Limb (tissue), 2 donors: ENCODE measurements around the gene HBB.

Source experiments
- DNase-seq, 2 donors: peaks; one replicate each; pipeline ENCODE4 v3.0.0-alpha.2; 2016; ENCODE audit errors: extremely low spot score in 2 of 2

Gene HBB

GRCh38 chr11:5247472-5248192 lies 20.8 kb upstream of the HBB start:
- no peak for DNase-seq

GRCh38 chr11:5246772-5247471 lies 20.1 kb upstream of the HBB start:
- DNase-seq = no peak

GRCh38 chr11:5245155-5245554 lies 18.3 kb upstream of the HBB start:
- DNase-seq = no peak

GRCh38 chr11:5243816-5244180 lies 16.9 kb upstream of the HBB start:
- DNase-seq = no peak

GRCh38 chr11:5242933-5243815 lies 16.3 kb upstream of the HBB start:
- no peak for DNase-seq

GRCh38 chr11:5242208-5242607 lies 15.3 kb upstream of the HBB start:
- no peak for DNase-seq

- DNase-seq = no peak
These were observed 14.6 kb upstream of the HBB start for GRCh38 chr11:5241458-5241857.

GRCh38 chr11:5240458-5240857 lies 13.6 kb upstream of the HBB start:
- DNase-seq = no peak

- no peak for DNase-seq
These were observed 13.2 kb upstream of the HBB start for GRCh38 chr11:5240056-5240455.

- no peak for DNase-seq
These were observed 12.2 kb upstream of the HBB start for GRCh38 chr11:5239046-5239445.

GRCh38 chr11:5238486-5238885 lies 11.6 kb upstream of the HBB start:
- DNase-seq = no peak

- DNase-seq = no peak
These were observed 10.5 kb upstream of the HBB start for GRCh38 chr11:5237420-5237819.

GRCh38 chr11:5235364-5236095 lies 8.7 kb upstream of the HBB start:
- no peak for DNase-seq

- no peak for DNase-seq
These were observed 7.5 kb upstream of the HBB start, which contains the start of gene HBD for GRCh38 chr11:5234381-5234834. TSS of gene HBD (minus strand) at chr11:5234483. CDS start at chr11:5234433, 50 bp downstream.

GRCh38 chr11:5233307-5233706 lies 6.4 kb upstream of the HBB start:
- no peak for DNase-seq

GRCh38 chr11:5232821-5233220 lies 6.0 kb upstream of the HBB start:
- DNase-seq = no peak

GRCh38 chr11:5232176-5232575 lies 5.3 kb upstream of the HBB start:
- DNase-seq = no peak

- DNase-seq = no peak
These were observed 4.2 kb upstream of the HBB start for GRCh38 chr11:5231111-5231510.

GRCh38 chr11:5230266-5230665 lies 3.4 kb upstream of the HBB start:
- DNase-seq = no peak

- no peak for DNase-seq
These were observed 2.9 kb upstream of the HBB start for GRCh38 chr11:5229796-5230195.

GRCh38 chr11:5229356-5229755 lies 2.5 kb upstream of the HBB start:
- DNase-seq = no peak
